ENCODE data around the gene APOC3. TPM values are rescaled to one million over a fixed set of nuclear protein-coding genes. Genes with fewer than 3 reads are reported as not detected.
A peak's percentile ranks its signal among the peaks of the same experiment; 100 is the strongest.

APOC3 gene
- total and polyA plus RNA-seq, 2 of the 4 experiments (the other 2 are of a cell fraction): not detected

- TF ChIP-seq, protein P1, sequence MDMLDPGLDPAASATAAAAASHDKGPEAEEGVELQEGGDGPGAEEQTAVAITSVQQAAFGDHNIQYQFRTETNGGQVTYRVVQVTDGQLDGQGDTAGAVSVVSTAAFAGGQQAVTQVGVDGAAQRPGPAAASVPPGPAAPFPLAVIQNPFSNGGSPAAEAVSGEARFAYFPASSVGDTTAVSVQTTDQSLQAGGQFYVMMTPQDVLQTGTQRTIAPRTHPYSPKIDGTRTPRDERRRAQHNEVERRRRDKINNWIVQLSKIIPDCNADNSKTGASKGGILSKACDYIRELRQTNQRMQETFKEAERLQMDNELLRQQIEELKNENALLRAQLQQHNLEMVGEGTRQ (IDR thresholded peaks at IDR 0.05; ENCODE audit: low read depth, low read length): no peak
- TF ChIP-seq, protein P2, sequence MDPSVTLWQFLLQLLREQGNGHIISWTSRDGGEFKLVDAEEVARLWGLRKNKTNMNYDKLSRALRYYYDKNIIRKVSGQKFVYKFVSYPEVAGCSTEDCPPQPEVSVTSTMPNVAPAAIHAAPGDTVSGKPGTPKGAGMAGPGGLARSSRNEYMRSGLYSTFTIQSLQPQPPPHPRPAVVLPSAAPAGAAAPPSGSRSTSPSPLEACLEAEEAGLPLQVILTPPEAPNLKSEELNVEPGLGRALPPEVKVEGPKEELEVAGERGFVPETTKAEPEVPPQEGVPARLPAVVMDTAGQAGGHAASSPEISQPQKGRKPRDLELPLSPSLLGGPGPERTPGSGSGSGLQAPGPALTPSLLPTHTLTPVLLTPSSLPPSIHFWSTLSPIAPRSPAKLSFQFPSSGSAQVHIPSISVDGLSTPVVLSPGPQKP (IDR thresholded peaks at IDR 0.05; ENCODE audit: borderline replicate concordance, low read depth, low read length): no peak
- TF ChIP-seq, protein P3, sequence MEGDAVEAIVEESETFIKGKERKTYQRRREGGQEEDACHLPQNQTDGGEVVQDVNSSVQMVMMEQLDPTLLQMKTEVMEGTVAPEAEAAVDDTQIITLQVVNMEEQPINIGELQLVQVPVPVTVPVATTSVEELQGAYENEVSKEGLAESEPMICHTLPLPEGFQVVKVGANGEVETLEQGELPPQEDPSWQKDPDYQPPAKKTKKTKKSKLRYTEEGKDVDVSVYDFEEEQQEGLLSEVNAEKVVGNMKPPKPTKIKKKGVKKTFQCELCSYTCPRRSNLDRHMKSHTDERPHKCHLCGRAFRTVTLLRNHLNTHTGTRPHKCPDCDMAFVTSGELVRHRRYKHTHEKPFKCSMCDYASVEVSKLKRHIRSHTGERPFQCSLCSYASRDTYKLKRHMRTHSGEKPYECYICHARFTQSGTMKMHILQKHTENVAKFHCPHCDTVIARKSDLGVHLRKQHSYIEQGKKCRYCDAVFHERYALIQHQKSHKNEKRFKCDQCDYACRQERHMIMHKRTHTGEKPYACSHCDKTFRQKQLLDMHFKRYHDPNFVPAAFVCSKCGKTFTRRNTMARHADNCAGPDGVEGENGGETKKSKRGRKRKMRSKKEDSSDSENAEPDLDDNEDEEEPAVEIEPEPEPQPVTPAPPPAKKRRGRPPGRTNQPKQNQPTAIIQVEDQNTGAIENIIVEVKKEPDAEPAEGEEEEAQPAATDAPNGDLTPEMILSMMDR (conservative IDR thresholded peaks at IDR 0.05; ENCODE audit: low read depth, low read length): no peak
- TF ChIP-seq POLR2A (IDR thresholded peaks at IDR 0.05; ENCODE audit: low read depth, low read length): no peak
- no peak for TF ChIP-seq NFE2L2 (IDR thresholded peaks at IDR 0.05; ENCODE audit: low read depth, low read length)
- TF ChIP-seq CEBPB (IDR thresholded peaks at IDR 0.05; ENCODE audit: low read depth, low read length): no peak
- no peak for TF ChIP-seq RFX5 (IDR thresholded peaks at IDR 0.05; ENCODE audit: low read depth, low read length)
- no peak for TF ChIP-seq CHD1 (IDR thresholded peaks at IDR 0.05; ENCODE audit: low read depth, low read length)
- TF ChIP-seq BHLHE40 (IDR thresholded peaks at IDR 0.05; ENCODE audit: low read depth, low read length): no peak
- TF ChIP-seq RCOR1 (IDR thresholded peaks at IDR 0.05; ENCODE audit: insufficient replicate concordance, low read length): no peak
- TF ChIP-seq FOS (IDR thresholded peaks at IDR 0.05; ENCODE audit: low read depth, low read length): no peak
- Histone ChIP-seq H2AFZ (replicated peaks; ENCODE audit: low read length, poor library complexity) (peak overlapping the region; percentile 98), H2AK5ac (ENCODE audit: low read depth, low read length) (peak overlapping the region; percentile 20), H3K9me1 (ENCODE audit: insufficient read depth, low read length) (no peaks in the 10 kb centered on the region; the same call in 1 of the 2 replicates), H2BK15ac (ENCODE audit: low read depth, low read length) (peak overlapping the region; percentile 39; the same call in 2 of the 3 replicates), H3K79me1 (ENCODE audit: low read depth in 1 of 2, low read length in 2 of 2) (no peaks in the 10 kb centered on the region), H4K5ac (ENCODE audit: low read depth, low read length) (peak overlapping the region; percentile 47), H3K14ac (replicated peaks; ENCODE audit: low read depth, low read length) (peak overlapping the region; percentile 58; the same call in 1 of the 2 replicates), H3K4me1 (ENCODE audit: control insufficient read depth, insufficient read depth, low read length) (peaks cover 3% of the 10 kb centered on the region; the same call in 1 of the 2 replicates), H3K27ac (ENCODE audit: insufficient read depth, low read length) (peak overlapping the region; percentile 6; the same call in 1 of the 2 replicates), H3K18ac (ENCODE audit: low read depth, low read length) (peak overlapping the region; percentile 49; the same call in 1 of the 2 replicates), H2BK120ac (ENCODE audit: low read depth, low read length) (peak overlapping the region; percentile 52), H3K27me3 (ENCODE audit: control insufficient read depth, insufficient read depth, low read length) (peaks cover 3% of the 10 kb centered on the region; the same call in 1 of the 2 replicates), H3K56ac (ENCODE audit: extremely low read depth, insufficient read depth, low read length) (no peak overlapping the region), H3K4me3 (ENCODE audit: insufficient read depth, low read depth, low read length) (no peak overlapping the region), H3K4ac (ENCODE audit: low read depth, low read length) (peak overlapping the region; percentile 68), H3K4me2 (ENCODE audit: low read depth, low read length) (no peak overlapping the region; the same call in 1 of the 2 replicates), H4K20me1 (ENCODE audit: insufficient read depth, low read length) (no peaks in the 10 kb centered on the region), H2BK20ac (ENCODE audit: low read depth, low read length) (no peak overlapping the region), H2AK9ac (replicated peaks; ENCODE audit: low read depth, low read length, poor library complexity) (peak overlapping the region; percentile 79), H4K8ac (ENCODE audit: low read depth in 2 of 2, low read length in 2 of 2) (peak overlapping the region; percentile 58 to 84), H3K9me3 (ENCODE audit: control insufficient read depth, insufficient read depth, low read length) (no peaks in the 10 kb centered on the region), H3K36me3 (ENCODE audit: control insufficient read depth, insufficient read depth, low read length) (no peaks in the 10 kb centered on the region), H2BK5ac (ENCODE audit: low read depth, low read length, poor library complexity, severe bottlenecking) (no peak overlapping the region), H3K9ac (ENCODE audit: low read depth, low read length) (0 out of 2 replicates have a peak overlapping the region, but pooled peaks have one; percentile 8), H3K23ac (ENCODE audit: low read depth, low read length) (no peak overlapping the region), H4K91ac (ENCODE audit: insufficient read depth, low read depth, low read length) (peak overlapping the region; percentile 74)
- POLR2A ChIA-PET (ENCODE audit: unreplicated experiment): interaction anchor here (0.7 kb wide), 1 partner anchor 42 kb away, joined by 3 read pairs; no protein-coding TSS in a partner anchor
- ATAC-seq (ENCODE audit: low read depth) (no peak), DNase-seq (no peak)
- WGBS, 2 experiments (ENCODE audit: extremely low coverage in 2 of 2, insufficient read length in 1 of 2): 82% methylated on average over 11 of the region's 28 CpGs; no CpG with 5 or more reads in 1 of the 2 experiments
- intact Hi-C loops (cut with micrococcal nuclease): no loop called here
- dilution Hi-C loops (cut with HindIII; ENCODE audit: low sequenced_read_pairs, unreplicated experiment): no loop called here
- in situ Hi-C loops (cut with MboI; ENCODE audit: low sequenced_read_pairs): no loop called here
- CTCF ChIA-PET: interaction anchor here (0.6 to 1.9 kb wide), 17 partner anchors 8 to 273 kb away, joined by 3 to 30 read pairs (median 4); partner anchors contain the start of gene APOA5
- no TSS peak for BruUV-seq (replicated peaks)
Observed at GRCh38 chr11:116835042-116835772, 5.5 kb downstream of the APOC3 start.
